T-helper 17 cell (primary cell): ENCODE results near the gene NSUN7. TPM values are rescaled to one million over a fixed set of nuclear protein-coding genes. Genes with fewer than 3 reads are reported as not detected.

Experiments used
- ATAC-seq: fragments of 150-1000 bp; cut with Tn5 transposase; 2 replicates; pipeline ENCODE4 v1.10.0; 2021; ENCODE audit warnings: mild to moderate bottlenecking, moderate library complexity
- DNase-seq, 3 donors: peaks; one replicate each; pipeline versions ENCODE4 v3.0.0 to v3.0.0-alpha.2; 2020 to 2021
- H3K9me3 ChIP-seq: one replicate; pipeline ENCODE4 v1.7.0; 2013; ENCODE audit warnings: low read length, mild to moderate bottlenecking; ENCODE audit not compliant: control insufficient read depth, poor library complexity, severe bottlenecking
- H3K27ac Mint-ChIP-seq: one replicate; pipeline ENCODE4 v1.8.0; 2022; ENCODE audit warnings: mild to moderate bottlenecking, moderate library complexity, mixed read lengths
- H3K27me3 Mint-ChIP-seq: one replicate; pipeline ENCODE4 v1.8.0; 2022; ENCODE audit warnings: mixed read lengths
- H3K36me3 Mint-ChIP-seq: one replicate; pipeline ENCODE4 v1.8.0; 2022; ENCODE audit warnings: low read depth, mixed read lengths
- H3K4me1 Mint-ChIP-seq: one replicate; pipeline ENCODE4 v1.8.0; 2022; ENCODE audit warnings: mild to moderate bottlenecking, mixed read lengths
- H3K4me3 Mint-ChIP-seq: one replicate; pipeline ENCODE4 v1.8.0; 2022; ENCODE audit warnings: mild to moderate bottlenecking, moderate library complexity, mixed read lengths
- total RNA-seq, 4 donors: library from RNA in 2 of 4; stranded (reverse) in 2 of 4; gene quantifications; one replicate each; pipeline ENCODE4 v1.2.3 and lab custom pipeline; 2022 to 2026

Gene NSUN7
- total RNA-seq, 2 donors from 2014 or later, result 1.2 TPM; not detected in 1

DNA sequence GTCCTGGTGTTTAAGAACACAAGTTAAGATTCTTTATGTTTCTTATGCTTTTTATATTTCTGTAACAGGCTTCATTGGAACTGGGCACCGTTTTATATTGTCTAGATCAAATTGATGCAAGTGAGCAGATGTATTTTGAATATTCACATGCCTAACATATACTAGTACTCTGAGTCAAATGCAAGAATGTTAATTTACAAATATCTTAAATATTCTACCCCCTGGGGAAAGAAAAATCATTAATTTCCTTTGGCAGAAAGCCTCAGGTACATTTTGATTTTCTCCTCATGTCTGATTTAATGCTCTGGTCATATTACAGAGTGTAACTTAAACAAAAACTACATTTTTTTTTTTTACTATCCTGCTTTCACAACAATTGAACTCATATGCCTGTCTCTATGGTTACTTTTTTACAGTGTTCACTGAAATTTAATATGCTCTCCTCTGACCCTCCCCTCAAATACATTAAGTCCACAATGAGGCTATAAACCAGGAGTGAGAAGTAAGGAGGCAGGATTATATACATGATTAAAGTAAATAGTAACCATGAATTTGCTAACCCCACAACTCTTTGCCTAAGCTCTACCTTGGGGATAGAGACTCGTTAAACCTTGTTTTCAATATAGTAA lies 2.4 kb upstream of the NSUN7 start:
- Mint-ChIP-seq H3K36me3 (no peaks in the 10 kb centered on the region), H3K27me3 (peaks cover 35% of the 10 kb centered on the region), H3K4me1 (peaks cover 7% of the 10 kb centered on the region), H3K27ac (no peak overlapping the region), H3K4me3 (no peak overlapping the region)
- ATAC-seq (no peak), DNase-seq (no peak)
- H3K9me3 ChIP-seq, result no peaks in the 10 kb centered on the region

DNA sequence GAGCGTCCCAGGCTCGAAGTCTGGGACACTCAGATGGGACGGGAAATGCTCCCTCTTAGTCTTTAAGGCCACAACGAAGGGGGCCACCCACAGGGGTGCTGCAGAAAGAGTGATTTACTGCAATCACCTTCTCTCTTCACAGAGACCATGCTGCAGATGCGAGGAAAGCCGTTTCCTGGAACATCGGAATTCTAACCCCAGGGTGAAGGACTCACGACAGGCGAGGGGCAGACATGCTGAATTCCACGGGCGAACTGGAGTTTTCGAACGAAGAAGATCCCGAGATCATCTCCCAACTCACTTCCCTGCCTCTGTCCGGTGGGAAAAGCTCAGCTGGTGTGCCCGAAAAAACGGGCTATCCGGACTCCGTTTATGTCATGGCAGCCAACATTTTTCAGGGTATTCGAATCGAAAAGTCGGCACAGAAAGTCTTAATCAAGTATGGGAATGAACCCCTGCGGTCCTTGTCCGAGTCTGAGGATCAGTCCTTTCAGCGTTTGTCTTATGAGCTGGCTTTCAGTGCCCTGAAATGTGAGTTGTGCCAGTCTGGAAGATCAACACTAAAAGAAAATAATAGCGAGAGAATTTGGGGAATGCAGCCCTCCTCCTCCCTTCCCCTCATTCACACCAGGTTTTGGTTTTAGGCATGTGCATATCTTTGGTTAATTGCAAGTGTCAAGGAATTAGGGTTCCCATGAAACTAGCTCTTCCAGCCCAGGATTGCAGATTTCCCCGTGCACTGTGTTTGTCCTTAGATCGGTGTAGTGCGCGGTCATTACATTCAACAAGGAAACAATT lies 905 bp downstream of the NSUN7 start:
- Mint-ChIP-seq H3K36me3 (peaks cover 2% of the 10 kb centered on the region), H3K27me3 (peaks cover 35% of the 10 kb centered on the region), H3K4me1 (peaks cover 3% of the 10 kb centered on the region), H3K27ac (peak overlapping the region; percentile 56), H3K4me3 (peak overlapping the region; percentile 84)
- ATAC-seq, result peak; percentile 13
- H3K9me3 ChIP-seq, result no peaks in the 10 kb centered on the region
- no peak for DNase-seq

DNA sequence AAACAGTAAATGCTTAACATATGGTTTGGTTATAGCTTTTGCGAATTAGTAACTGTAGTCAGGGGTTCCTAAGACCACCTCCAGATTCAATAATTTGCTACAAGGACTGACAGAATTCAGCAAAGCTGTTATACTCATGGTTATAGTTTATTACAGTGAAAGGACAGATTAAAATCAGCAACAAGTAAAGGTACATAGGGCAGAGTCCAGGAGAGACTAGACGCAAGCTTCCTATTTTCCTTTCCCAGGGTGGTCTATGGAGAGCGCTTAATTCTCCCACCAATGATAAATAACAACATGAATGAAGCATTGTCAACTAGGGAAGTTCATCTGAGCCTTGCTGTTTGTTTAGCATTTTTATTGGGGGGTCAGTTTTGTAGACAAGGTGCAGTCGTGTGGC lies 5.9 kb downstream of the NSUN7 start:
- no peak for DNase-seq
- Mint-ChIP-seq H3K27me3 (peaks cover 24% of the 10 kb centered on the region), H3K4me3 (no peak overlapping the region), H3K36me3 (peaks cover 2% of the 10 kb centered on the region), H3K27ac (no peak overlapping the region), H3K4me1 (no peaks in the 10 kb centered on the region)
- ATAC-seq, result no peak
- H3K9me3 ChIP-seq, result no peaks in the 10 kb centered on the region

GRCh38 chr4:40763228-40763716 lies 13.5 kb downstream of the NSUN7 start:
- DNase-seq (no peak), ATAC-seq (peak; percentile 60)
- H3K4me3 Mint-ChIP-seq, result no peak overlapping the region
- H3K27ac Mint-ChIP-seq, result no peak overlapping the region
- no peaks in the 10 kb centered on the region for H3K27me3 Mint-ChIP-seq
- H3K36me3 Mint-ChIP-seq, result no peaks in the 10 kb centered on the region
- no peaks in the 10 kb centered on the region for H3K9me3 ChIP-seq
- H3K4me1 Mint-ChIP-seq, result peaks cover 8% of the 10 kb centered on the region

DNA sequence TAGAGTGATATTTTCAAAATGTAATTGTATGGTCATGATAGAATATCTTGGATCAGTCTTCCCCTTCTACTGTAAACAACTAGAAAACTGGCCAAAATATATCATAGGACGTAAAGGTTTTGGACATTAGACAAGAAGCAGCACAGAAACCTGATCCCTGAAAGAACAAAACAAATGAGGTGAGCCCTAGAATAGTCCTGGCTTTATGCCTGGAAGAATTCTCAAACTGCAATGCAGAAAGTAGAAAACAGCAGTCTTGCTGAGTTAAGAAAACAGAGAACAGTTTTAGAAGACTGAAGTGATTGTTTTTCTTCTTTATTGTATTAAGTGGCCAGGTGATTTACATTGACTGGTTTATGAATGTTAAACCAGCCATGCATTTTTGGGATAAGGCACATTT lies 19.5 kb downstream of the NSUN7 start:
- no peak overlapping the region for H3K4me3 Mint-ChIP-seq

DNA sequence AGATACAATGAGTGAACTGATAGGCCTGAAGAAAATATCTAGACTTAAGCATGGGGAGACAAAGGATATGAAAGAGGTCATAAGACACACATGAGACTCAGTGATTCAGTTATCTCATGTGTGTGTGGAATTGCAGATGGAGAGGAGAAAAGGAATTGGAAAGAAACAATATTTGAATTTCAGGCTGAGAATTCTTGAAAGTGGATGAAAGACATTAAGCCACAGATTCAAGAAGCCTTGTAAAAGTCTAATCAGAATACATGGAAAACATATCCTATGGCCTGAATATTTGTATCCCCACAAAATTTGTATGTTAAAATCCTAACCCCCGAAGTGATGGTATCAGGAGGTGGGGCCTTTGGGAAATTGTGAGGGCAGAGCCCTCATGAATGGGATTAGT lies 28.3 kb downstream of the NSUN7 start:
- H3K4me1 Mint-ChIP-seq, result no peaks in the 10 kb centered on the region
- peaks cover 9% of the 10 kb centered on the region for H3K27me3 Mint-ChIP-seq
- no peak overlapping the region for H3K4me3 Mint-ChIP-seq
- H3K9me3 ChIP-seq, result peaks cover 3% of the 10 kb centered on the region
- ATAC-seq (no peak), DNase-seq (no peak)
- peaks cover 2% of the 10 kb centered on the region for H3K36me3 Mint-ChIP-seq
- H3K27ac Mint-ChIP-seq, result no peak overlapping the region

More for the DNA sequence above, 19.5 kb downstream of the NSUN7 start:
- ATAC-seq, result no peak
- H3K4me1 Mint-ChIP-seq, result no peaks in the 10 kb centered on the region
- H3K27ac Mint-ChIP-seq, result no peak overlapping the region
- DNase-seq, result no peak
- H3K36me3 Mint-ChIP-seq, result no peaks in the 10 kb centered on the region
- H3K9me3 ChIP-seq, result no peaks in the 10 kb centered on the region
- peaks cover 27% of the 10 kb centered on the region for H3K27me3 Mint-ChIP-seq

DNA sequence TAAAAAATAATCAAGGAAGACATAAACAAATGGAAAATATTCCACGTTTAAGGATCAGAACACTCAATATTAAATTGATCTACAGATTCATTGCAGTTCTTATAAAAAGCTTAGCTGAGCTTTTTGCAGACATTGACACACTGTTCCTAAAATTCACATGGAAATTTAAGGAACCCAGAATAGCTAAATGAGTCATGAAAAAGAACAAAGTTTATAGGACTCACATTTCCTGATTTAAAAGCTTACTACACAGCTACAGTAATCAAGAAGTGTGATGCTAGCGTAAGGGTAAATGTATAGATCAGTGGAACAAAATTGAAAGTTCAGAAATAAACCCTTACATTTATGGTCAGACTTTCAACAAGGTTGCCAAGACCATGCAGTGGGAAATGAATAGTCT lies 33.1 kb downstream of the NSUN7 start:
- ATAC-seq (no peak), DNase-seq (no peak)
- H3K9me3 ChIP-seq, result peaks cover 3% of the 10 kb centered on the region
- H3K27ac Mint-ChIP-seq, result no peak overlapping the region
- peaks cover 2% of the 10 kb centered on the region for H3K36me3 Mint-ChIP-seq
- H3K4me3 Mint-ChIP-seq, result no peak overlapping the region
- H3K4me1 Mint-ChIP-seq, result no peaks in the 10 kb centered on the region
- H3K27me3 Mint-ChIP-seq, result peaks cover 21% of the 10 kb centered on the region

DNA sequence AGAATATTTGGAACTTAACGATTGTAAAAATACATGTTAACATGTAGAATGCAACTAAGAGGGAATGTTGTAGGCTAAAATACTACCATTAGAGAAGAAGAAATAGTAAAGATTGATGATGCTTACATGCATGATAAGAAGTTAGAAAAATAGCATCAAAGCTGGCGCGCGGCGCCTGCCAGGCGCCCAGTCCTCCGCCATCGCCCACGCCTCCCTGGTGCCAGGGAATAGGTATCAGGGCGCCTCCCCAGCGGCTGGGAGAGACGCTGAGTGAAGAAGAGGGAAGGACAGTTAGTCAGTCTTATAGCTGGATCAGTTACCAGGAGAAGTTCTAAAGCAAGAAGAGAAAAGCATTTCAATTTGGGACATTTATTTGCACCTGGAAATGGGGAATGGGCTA lies 36.0 kb downstream of the NSUN7 start:
- Mint-ChIP-seq H3K36me3 (no peaks in the 10 kb centered on the region), H3K27me3 (peaks cover 36% of the 10 kb centered on the region), H3K27ac (no peak overlapping the region), H3K4me3 (no peak overlapping the region), H3K4me1 (peaks cover 3% of the 10 kb centered on the region)
- DNase-seq (no peak), ATAC-seq (no peak)
- H3K9me3 ChIP-seq, result no peaks in the 10 kb centered on the region

DNA sequence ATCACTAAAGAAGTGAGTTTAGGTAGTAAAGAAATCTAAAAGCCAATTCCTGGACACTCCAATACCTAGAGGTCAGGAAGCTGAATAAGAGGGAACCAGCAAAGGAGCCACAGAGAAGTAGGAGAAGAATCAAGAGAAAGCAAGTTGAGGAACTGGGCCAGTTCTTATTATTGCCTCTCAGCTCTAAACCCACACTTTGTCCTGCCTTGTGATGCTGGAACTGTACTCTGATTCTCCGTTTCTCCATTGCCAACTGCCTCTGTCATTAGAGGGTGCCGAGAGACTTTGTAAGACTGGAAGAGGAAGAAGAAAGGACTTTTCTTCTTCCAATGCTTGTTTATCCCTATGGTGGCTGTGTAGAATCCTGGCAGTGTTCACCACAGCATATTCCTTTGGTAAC lies 38.6 kb downstream of the NSUN7 start:
- Mint-ChIP-seq H3K4me1 (peaks cover 3% of the 10 kb centered on the region), H3K27ac (no peak overlapping the region), H3K36me3 (peaks cover 2% of the 10 kb centered on the region), H3K4me3 (no peak overlapping the region), H3K27me3 (peaks cover 35% of the 10 kb centered on the region)
- ATAC-seq (no peak), DNase-seq (no peak)
- H3K9me3 ChIP-seq, result no peaks in the 10 kb centered on the region

DNA sequence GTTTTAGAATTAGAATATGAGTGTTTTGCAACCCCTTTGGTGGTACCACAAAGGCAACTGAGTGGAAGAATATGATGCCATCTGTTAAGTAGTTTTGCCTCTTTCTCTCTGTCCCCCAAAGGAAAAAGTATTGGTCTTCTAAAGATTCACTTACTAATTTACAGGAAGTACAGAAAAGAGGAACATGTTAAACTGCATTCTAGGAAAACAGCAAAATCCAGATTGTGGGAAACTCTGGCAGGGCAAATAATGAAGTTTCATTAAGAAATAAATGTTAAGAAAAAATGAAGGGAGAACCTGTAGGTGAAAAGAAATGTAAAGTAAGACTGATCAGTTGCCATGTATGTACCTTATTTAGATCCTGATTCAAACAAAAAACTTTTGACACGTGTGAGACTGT lies 39.3 kb downstream of the NSUN7 start:
- DNase-seq, result no peak
- no peak overlapping the region for H3K27ac Mint-ChIP-seq
- H3K4me1 Mint-ChIP-seq, result peaks cover 3% of the 10 kb centered on the region
- peaks cover 2% of the 10 kb centered on the region for H3K36me3 Mint-ChIP-seq
- no peaks in the 10 kb centered on the region for H3K9me3 ChIP-seq
- H3K4me3 Mint-ChIP-seq, result no peak overlapping the region
- H3K27me3 Mint-ChIP-seq, result peaks cover 35% of the 10 kb centered on the region
- no peak for ATAC-seq

- peaks cover 3% of the 10 kb centered on the region for H3K4me1 Mint-ChIP-seq
- ATAC-seq, result no peak
- no peak for DNase-seq
- no peak overlapping the region for H3K27ac Mint-ChIP-seq
- H3K4me3 Mint-ChIP-seq, result no peak overlapping the region
- no peaks in the 10 kb centered on the region for H3K9me3 ChIP-seq
- peaks cover 35% of the 10 kb centered on the region for H3K27me3 Mint-ChIP-seq
- H3K36me3 Mint-ChIP-seq, result peaks cover 2% of the 10 kb centered on the region
Measured at GRCh38 chr4:40789771-40790170, 40.0 kb downstream of the NSUN7 start.

DNA sequence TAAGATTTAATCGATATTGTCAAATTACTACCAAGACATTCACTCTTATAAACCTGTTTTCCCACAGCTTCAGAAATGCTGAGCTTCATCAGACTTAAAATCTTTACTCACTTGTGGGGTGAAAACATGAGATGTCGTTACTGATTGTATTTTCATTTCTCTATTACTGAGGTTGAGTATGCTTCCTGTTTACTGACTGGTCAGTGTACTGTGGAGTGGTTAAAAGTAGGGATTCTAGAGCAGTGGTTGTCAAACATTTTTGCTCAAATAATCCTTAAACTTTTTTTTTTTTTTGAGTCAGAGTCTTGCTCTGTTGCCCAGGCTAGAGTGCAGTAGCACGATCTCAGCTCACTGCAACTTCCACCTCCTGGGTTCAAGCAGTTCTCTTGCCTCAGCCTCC lies 50.3 kb downstream of the NSUN7 start:
- Mint-ChIP-seq H3K4me3 (no peak overlapping the region), H3K27me3 (peaks cover 3% of the 10 kb centered on the region), H3K27ac (no peak overlapping the region), H3K36me3 (no peaks in the 10 kb centered on the region), H3K4me1 (no peaks in the 10 kb centered on the region)
- H3K9me3 ChIP-seq, result no peaks in the 10 kb centered on the region
- no peak for ATAC-seq
- DNase-seq, result no peak

- H3K36me3 Mint-ChIP-seq, result no peaks in the 10 kb centered on the region
- DNase-seq, result no peak
- no peak for ATAC-seq
- no peaks in the 10 kb centered on the region for H3K4me1 Mint-ChIP-seq
- H3K4me3 Mint-ChIP-seq, result no peak overlapping the region
- H3K27ac Mint-ChIP-seq, result no peak overlapping the region
- peaks cover 21% of the 10 kb centered on the region for H3K27me3 Mint-ChIP-seq
- no peaks in the 10 kb centered on the region for H3K9me3 ChIP-seq
Measured at GRCh38 chr4:40804598-40804997, 54.8 kb downstream of the NSUN7 start.
